NCI-H82 treated with DMSO at 0.1 percent for 48 hours (cell line): Measurements from ENCODE around the gene RUNX1.

Source experiments
- DNase-seq: peaks from one replicate; lab custom pipeline; 2025; ENCODE audit not compliant: unreplicated experiment; lab: John Stamatoyannopoulos, UW

The RUNX1 gene

GRCh38 chr21:34926803-34927467, 122.2 kb downstream of the RUNX1 start:
- DNase-seq, result no peak

- no peak for DNase-seq
Observed at GRCh38 chr21:34925597-34925996, 123.5 kb downstream of the RUNX1 start.

- no peak for DNase-seq
Observed at GRCh38 chr21:34924771-34925419, 124.2 kb downstream of the RUNX1 start.

GRCh38 chr21:34924194-34924593, 124.9 kb downstream of the RUNX1 start:
- DNase-seq, result no peak

- no peak for DNase-seq
Observed at GRCh38 chr21:34923626-34924025, 125.5 kb downstream of the RUNX1 start.

- DNase-seq, result no peak
Observed at GRCh38 chr21:34923202-34923601, 125.9 kb downstream of the RUNX1 start.

GRCh38 chr21:34922479-34922878, 126.6 kb downstream of the RUNX1 start:
- DNase-seq, result no peak

GRCh38 chr21:34921151-34921550, 128.0 kb downstream of the RUNX1 start:
- DNase-seq, result no peak

- no peak for DNase-seq
Observed at GRCh38 chr21:34919406-34919805, 129.7 kb downstream of the RUNX1 start.

GRCh38 chr21:34916446-34916845, 132.7 kb downstream of the RUNX1 start:
- DNase-seq, result no peak

- no peak for DNase-seq
Observed at GRCh38 chr21:34915364-34915841, 133.7 kb downstream of the RUNX1 start.

GRCh38 chr21:34914239-34914638, 134.9 kb downstream of the RUNX1 start:
- no peak for DNase-seq

GRCh38 chr21:34913811-34914210, 135.3 kb downstream of the RUNX1 start:
- DNase-seq, result no peak

- DNase-seq, result no peak
Observed at GRCh38 chr21:34912022-34912945, 136.8 kb downstream of the RUNX1 start.

GRCh38 chr21:34911360-34911759, 137.7 kb downstream of the RUNX1 start:
- no peak for DNase-seq

- no peak for DNase-seq
Observed at GRCh38 chr21:34910396-34910795, 138.7 kb downstream of the RUNX1 start.

- no peak for DNase-seq
Observed at GRCh38 chr21:34909492-34910292, 139.4 kb downstream of the RUNX1 start.

- no peak for DNase-seq
Observed at GRCh38 chr21:34908419-34909055, 140.6 kb downstream of the RUNX1 start.

- no peak for DNase-seq
Observed at GRCh38 chr21:34907461-34908418, 141.4 kb downstream of the RUNX1 start.
